OCI-LY3 (cell line): ENCODE results near the gene KRT13.

Source experiments
- H2AFZ ChIP-seq: fragments of 200-600, 300-600 bp; shearing (Covaris generic); 2 replicates; pipeline ENCODE4 v1.6.0; 2014; ENCODE audit warnings: antibody characterized with exemption, low read depth, low read length
- H3K27ac ChIP-seq: fragments of 200-600, 300-600 bp; sonication (generic); 2 replicates; pipeline ENCODE4 v1.5.1; 2014; ENCODE audit warnings: mild to moderate bottlenecking, low read length, moderate library complexity, mixed read lengths
- H3K27me3 ChIP-seq: fragments of 200-600, 300-600 bp; sonication (generic); 2 replicates; pipeline ENCODE4 v1.6.1; 2014; ENCODE audit warnings: low read depth, low read length, mixed read lengths
- H3K36me3 ChIP-seq: fragments of 200-600, 300-600 bp; sonication (generic); replicated peaks from 2 replicates; pipeline ENCODE3; 2014; ENCODE audit warnings: low read depth, low read length, mixed read lengths
- H3K4me1 ChIP-seq: fragments of 300-600, 200-600 bp; sonication (generic); 2 replicates; pipeline ENCODE4 v1.6.1; 2014; ENCODE audit warnings: low read length, mixed read lengths
- H3K4me2 ChIP-seq: fragments of 200-600, 300-600 bp; sonication (generic); 2 replicates; pipeline ENCODE4 v1.6.1; 2014; ENCODE audit warnings: low read length, mixed read lengths
- H3K4me3 ChIP-seq: fragments of 300-600, 200-600 bp; sonication (generic); 2 replicates; pipeline ENCODE4 v1.5.1; 2014; ENCODE audit warnings: antibody characterized with exemption, mild to moderate bottlenecking, low read length, moderate library complexity
- H3K79me2 ChIP-seq: fragments of 300-600, 200-600 bp; shearing (Covaris generic); 2 replicates; pipeline ENCODE4 v1.6.1; 2014; ENCODE audit warnings: mild to moderate bottlenecking, low read length, mixed read lengths
- H3K9ac ChIP-seq: fragments of 300-600, 200-600 bp; shearing (Covaris generic); 2 replicates; pipeline ENCODE4 v1.6.0; 2014; ENCODE audit warnings: mild to moderate bottlenecking, low read length, moderate library complexity
- H3K9me3 ChIP-seq: fragments of 200-600, 300-600 bp; shearing (Covaris generic); 2 replicates; pipeline ENCODE4 v1.6.1; 2014; ENCODE audit warnings: low read length, mixed read lengths; ENCODE audit not compliant: insufficient read depth
- H4K20me1 ChIP-seq: fragments of 200-600, 300-600 bp; sonication (generic); 2 replicates; pipeline ENCODE4 v1.6.1; 2016; ENCODE audit warnings: low read length, mixed read lengths; ENCODE audit not compliant: insufficient read depth
- CTCF ChIP-seq: fragments of 200-600, 300-600 bp; sonication (generic); IDR thresholded peaks from 2 replicates; pipeline ENCODE4 v1.5.1; 2014; ENCODE audit warnings: antibody characterized with exemption, low read length, low read depth
- EZH2phosphoT487 ChIP-seq: fragments of 200-600 bp; shearing (Covaris generic); IDR thresholded peaks from 2 replicates; pipeline ENCODE4 v1.6.1; 2018; ENCODE audit warnings: antibody characterized with exemption, mixed run types, low read depth

Gene KRT13

GRCh38 chr17:41490000-41490990 is 15.1 kb downstream of the KRT13 start:
- Histone ChIP-seq H3K36me3 (no peaks in the 10 kb centered on the region), H3K4me1 (peaks cover 10% of the 10 kb centered on the region), H3K9me3 (no peaks in the 10 kb centered on the region), H2AFZ (peak overlapping the region; percentile 72), H3K27ac (no peak overlapping the region), H3K27me3 (no peaks in the 10 kb centered on the region), H3K4me3 (peak overlapping the region; percentile 5; the same call in 1 of the 2 replicates), H3K4me2 (peak overlapping the region; percentile 44), H4K20me1 (no peaks in the 10 kb centered on the region), H3K79me2 (no peaks in the 10 kb centered on the region), H3K9ac (no peak overlapping the region)
- no peak for TF ChIP-seq CTCF
- no peak for TF ChIP-seq EZH2phosphoT487

GRCh38 chr17:41489531-41489930 is 15.9 kb downstream of the KRT13 start, which contains the start of gene KRT36:
KRT36 (minus strand) TSS chr17:41489910; CDS start chr17:41489864, 46 bp downstream.
- H3K4me1 ChIP-seq, result peaks cover 10% of the 10 kb centered on the region
- peak within 1 kb of the TSS; percentile 72 for H2AFZ ChIP-seq
- TF ChIP-seq CTCF (no peak), EZH2phosphoT487 (no peak)
- H3K9ac ChIP-seq, result no peak within 1 kb of the TSS
- H3K4me2 ChIP-seq, result peak within 1 kb of the TSS; percentile 44
- no peaks in the 10 kb centered on the region for H3K79me2 ChIP-seq
- H3K36me3 ChIP-seq, result no peaks in the 10 kb centered on the region
- H3K4me3 ChIP-seq, result peak within 1 kb of the TSS; percentile 5; the same call in 1 of the 2 replicates
- no peaks in the 10 kb centered on the region for H3K9me3 ChIP-seq
- no peak within 1 kb of the TSS for H3K27ac ChIP-seq
- H3K27me3 ChIP-seq, result no peaks in the 10 kb centered on the region
- H4K20me1 ChIP-seq, result no peaks in the 10 kb centered on the region

- Histone ChIP-seq H3K9me3 (no peaks in the 10 kb centered on the region), H2AFZ (no peak overlapping the region), H3K79me2 (no peaks in the 10 kb centered on the region), H3K4me2 (no peak overlapping the region), H3K4me1 (peaks cover 10% of the 10 kb centered on the region), H3K9ac (no peak overlapping the region), H3K4me3 (no peak overlapping the region), H3K36me3 (no peaks in the 10 kb centered on the region), H3K27me3 (no peaks in the 10 kb centered on the region), H3K27ac (no peak overlapping the region), H4K20me1 (no peaks in the 10 kb centered on the region)
- peak; percentile 51 for TF ChIP-seq CTCF
- TF ChIP-seq EZH2phosphoT487, result no peak
Measured at GRCh38 chr17:41486809-41487530, 18.4 kb downstream of the KRT13 start.

GRCh38 chr17:41486316-41486715 is 19.1 kb downstream of the KRT13 start:
- Histone ChIP-seq H3K9me3 (no peaks in the 10 kb centered on the region), H3K4me2 (no peak overlapping the region), H2AFZ (no peak overlapping the region), H3K9ac (no peak overlapping the region), H3K4me1 (peaks cover 10% of the 10 kb centered on the region), H3K27ac (no peak overlapping the region), H3K27me3 (no peaks in the 10 kb centered on the region), H3K36me3 (no peaks in the 10 kb centered on the region), H4K20me1 (no peaks in the 10 kb centered on the region), H3K79me2 (no peaks in the 10 kb centered on the region), H3K4me3 (no peak overlapping the region)
- TF ChIP-seq CTCF, result no peak
- no peak for TF ChIP-seq EZH2phosphoT487
